ENCODE results near the gene CUX1.
"Not testable (repeated sequence)": the region's sequence is repeated elsewhere in the genome, so short reads cannot be mapped to it uniquely, and the experiment has no call there.

Gene CUX1

DNA sequence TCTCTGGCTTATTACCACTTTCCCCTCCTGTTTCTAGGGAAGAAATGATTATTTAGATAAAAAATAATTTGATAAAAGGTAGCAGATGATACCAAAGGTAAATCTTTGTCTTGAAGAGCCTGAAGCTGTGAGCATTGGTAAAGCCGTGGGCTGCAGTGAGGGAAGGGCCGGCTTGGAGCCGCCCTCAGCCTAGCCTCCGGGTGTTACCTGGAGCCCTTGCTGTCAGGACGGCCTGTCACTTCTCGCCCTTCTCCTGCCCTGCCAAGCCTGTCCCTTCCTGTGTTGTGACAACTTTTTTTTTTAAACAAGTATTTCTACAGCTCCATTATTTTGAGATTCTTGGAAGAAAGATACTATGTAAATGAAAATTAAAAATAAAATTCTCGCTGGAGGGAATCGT lies 7.0 kb downstream of the CUX1 start:
- no peak for DNase-seq

- no peak for DNase-seq
These were observed 8.8 kb downstream of the CUX1 start for GRCh38 chr7:101826081-101826835.

- no peak for DNase-seq
These were observed 11.0 kb downstream of the CUX1 start for GRCh38 chr7:101828301-101829020.

DNA sequence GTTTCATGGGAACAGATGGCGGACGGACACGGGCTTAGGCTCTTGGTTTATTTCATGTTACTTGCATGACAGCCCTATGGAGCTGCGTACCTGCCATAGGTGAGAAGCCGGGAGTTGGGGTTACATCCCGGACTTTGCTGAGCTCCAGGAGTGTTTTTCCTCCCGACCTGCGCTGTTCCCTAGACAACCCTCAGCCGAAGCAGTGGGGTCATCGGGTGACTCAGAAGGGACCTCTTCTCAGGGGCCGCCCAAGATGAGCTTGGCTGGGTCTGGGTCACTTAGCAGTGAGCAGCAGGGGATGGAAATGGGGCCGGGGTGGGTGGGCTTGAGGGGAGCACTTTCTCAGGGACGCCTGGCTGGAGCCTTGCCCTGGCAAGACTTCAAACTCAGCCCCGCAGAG lies 11.9 kb downstream of the CUX1 start:
- DNase-seq, result no peak

DNA sequence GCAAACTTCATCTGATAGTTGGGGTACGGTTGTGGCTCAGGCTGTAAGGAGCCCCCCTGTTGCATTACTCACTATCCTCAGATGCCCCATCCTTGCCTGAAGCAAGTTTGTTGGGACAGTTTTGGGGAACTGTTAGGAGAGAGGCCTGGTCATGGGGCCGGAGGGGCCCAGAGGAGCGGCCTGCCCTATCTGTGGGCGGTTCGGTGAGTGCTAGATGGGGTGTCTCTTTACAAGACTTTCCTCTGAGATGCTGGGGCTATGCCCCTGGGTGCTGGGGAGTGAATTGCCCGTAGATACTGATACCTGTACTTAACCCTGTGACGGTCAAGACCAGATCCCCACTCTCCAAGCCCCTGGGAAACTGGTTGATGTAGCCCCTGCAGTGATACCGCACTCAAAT lies 12.4 kb downstream of the CUX1 start:
- no peak for DNase-seq

GRCh38 chr7:101831396-101831795 lies 14.0 kb downstream of the CUX1 start:
- not testable (repeated sequence) for DNase-seq

DNA sequence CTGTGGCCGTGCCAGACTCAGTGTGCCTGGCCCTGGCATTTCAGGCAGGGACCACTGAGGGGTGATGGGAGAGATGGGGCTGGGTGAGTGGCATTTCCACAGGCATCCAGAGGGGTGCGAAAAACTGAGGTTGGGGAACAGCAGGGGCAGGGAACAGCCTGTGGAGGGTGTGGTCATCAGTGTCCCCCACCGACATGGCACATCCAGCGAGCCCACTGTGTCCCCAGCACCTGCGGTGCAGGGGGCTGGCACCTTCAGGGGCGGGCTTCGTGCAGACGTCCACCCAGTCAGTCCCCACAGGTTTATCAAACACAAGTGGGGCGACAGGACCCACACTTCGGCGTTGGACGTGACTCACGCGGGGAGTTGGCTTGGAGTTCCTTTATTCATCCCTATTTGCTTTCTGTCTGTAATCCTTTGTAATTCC lies 14.8 kb downstream of the CUX1 start:
- DNase-seq, result no peak

GRCh38 chr7:101832685-101833375 lies 15.4 kb downstream of the CUX1 start:
- no peak for DNase-seq

GRCh38 chr7:101833799-101834198 lies 16.4 kb downstream of the CUX1 start:
- DNase-seq, result no peak

DNA sequence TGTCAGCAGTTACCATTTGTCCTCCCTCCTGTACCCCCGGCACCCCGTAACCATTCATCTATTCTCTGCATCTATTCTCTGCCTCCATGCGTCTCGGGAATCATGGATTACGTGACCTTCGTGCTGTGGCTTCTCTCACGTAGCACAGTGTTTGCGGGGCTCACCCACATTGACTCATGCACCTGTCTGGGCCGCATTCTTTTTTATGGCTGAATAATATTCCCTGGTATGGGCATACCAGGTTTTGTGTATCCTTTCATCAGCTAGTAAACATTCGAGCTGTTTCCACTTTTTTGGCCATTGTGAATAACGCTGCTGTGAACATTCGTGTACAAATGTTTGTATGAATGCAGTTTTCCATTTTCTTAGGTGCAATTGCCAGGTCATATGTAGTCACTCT lies 17.7 kb downstream of the CUX1 start:
- DNase-seq, result no peak

- not testable (repeated sequence) for DNase-seq
These were observed 20.0 kb downstream of the CUX1 start for GRCh38 chr7:101837433-101837832.

DNA sequence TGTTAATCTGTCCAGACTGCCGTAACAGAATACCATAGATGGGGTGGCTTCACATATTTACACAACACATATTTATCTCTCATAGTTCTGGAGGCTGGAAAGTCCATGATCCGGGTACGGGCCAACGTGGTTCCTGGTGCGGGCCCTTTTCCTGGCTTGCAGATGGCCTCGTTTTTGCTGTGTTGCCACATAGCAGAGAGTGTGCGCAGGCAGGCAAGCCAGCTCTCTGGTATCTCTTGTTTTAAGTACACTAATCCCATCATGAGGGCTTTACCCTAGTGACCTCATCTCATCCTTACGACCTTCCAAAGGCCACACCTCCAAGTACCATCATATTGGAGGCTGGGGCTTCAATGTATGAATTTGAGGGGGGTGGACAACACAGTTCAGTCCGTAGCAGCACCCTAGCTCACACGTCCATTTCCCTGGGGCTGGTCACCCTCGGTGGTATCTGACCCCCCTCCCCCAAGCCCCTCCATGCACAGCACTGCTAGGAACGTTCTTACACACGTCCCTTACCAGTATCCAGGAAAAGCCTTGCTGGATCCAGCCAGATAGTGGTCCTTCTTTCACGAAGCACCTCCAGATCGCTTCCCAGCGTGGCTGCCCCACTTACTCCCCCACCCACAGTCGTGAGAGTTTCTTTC lies 21.5 kb downstream of the CUX1 start:
- DNase-seq, result no peak

- DNase-seq, result no peak
These were observed 23.9 kb downstream of the CUX1 start for GRCh38 chr7:101841328-101841727.

- no peak for DNase-seq
These were observed 26.2 kb downstream of the CUX1 start for GRCh38 chr7:101843293-101844271.

DNA sequence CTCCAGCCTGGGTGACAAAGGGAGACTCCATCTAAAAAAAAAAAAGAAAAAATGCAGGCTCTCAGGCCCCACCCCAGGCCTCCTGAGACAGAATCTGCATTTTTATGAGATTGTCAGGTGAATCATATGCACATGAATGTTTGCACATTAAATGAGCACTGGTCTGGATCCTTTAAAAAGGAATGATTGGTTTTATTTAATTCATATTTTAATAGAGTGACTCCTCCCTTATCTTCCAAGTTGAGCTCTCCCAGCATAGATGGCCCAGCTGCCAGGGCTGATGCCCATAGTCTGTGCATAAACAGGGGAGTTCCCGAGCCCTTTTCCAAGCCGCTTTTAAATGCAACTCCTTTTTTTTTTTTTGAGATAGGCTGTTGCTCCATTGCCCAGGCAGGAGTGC lies 28.5 kb downstream of the CUX1 start:
- DNase-seq, result no peak

DNA sequence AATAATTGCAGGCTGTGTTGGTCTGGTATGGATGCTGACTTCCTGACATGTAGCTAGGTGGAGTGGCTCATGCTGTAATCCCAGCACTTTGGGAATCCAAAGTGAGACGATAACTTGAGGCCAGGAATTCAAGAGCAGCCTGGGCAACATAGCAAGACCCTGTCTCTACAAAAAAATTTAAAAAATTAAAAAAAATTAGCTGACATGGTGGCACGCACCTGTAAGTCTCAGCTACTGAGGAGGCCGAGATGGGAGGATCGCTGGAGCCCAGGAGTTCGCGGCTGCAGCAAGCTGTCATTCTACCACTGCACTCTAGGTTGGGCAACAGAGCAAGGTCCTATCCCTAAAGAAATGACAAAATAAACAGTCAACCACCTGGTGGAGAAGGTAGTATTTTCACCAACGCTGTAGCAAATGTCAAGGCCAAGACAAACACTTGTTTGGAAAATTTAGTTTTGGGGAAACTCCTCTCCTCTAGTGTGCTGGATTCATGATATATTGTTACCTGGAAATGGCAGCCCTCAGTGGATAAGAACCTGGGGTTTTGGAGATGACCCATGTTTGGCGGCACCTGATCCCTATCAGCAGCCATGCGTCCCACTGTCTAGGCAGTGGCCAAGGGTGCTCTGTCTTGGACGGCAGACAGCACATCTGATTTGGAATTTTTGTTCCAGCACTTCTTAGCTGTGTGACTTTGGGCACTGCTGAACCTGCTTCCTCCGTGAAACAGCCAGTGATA lies 29.5 kb downstream of the CUX1 start:
- no peak for DNase-seq

- DNase-seq, result no peak
These were observed 31.0 kb downstream of the CUX1 start for GRCh38 chr7:101848208-101848951.

GRCh38 chr7:101849314-101849713 lies 31.9 kb downstream of the CUX1 start:
- not testable (repeated sequence) for DNase-seq

DNA sequence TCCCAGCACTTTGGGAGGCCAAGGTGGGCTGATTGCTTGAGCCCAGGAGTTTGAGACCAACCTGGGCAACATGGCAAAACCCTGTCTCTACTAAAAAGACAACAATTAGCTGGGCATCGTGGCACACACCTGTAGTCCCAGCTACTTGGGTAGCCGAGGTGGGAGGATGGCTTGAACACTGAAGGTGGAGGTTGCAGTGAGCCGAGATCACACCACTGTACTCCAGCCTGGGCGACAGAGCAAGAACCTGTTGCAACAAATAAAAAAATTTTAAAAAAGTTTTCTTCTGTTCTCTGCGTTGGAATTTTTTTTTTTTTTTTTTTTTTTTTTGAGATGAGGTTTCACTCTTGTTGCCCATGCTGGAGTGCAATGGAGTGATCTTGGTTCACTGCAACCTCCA lies 34.9 kb downstream of the CUX1 start:
- DNase-seq, result not testable (repeated sequence)

DNA sequence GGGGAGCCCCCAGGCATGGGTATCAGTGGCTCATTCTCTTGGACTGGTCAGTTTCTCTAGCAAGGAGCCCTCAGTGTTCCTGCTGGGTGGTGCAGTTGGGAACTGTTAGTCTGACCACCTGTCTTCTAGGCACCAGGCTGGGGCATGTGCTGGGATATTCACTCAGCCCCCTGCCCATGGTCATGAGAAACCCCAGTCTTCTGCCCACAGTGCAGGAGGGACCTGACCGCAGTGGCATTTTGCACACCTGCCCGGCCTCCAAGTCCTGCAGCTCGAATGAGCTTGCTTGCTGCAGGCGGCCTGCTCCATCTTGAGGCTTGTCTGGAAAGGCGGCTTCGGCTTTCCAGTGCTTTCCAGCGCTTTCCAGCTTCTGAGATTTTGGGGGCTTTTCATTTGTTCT lies 36.3 kb downstream of the CUX1 start:
- no peak for DNase-seq
